Measurements from ENCODE around the gene SLC29A1.

The SLC29A1 gene

DNA sequence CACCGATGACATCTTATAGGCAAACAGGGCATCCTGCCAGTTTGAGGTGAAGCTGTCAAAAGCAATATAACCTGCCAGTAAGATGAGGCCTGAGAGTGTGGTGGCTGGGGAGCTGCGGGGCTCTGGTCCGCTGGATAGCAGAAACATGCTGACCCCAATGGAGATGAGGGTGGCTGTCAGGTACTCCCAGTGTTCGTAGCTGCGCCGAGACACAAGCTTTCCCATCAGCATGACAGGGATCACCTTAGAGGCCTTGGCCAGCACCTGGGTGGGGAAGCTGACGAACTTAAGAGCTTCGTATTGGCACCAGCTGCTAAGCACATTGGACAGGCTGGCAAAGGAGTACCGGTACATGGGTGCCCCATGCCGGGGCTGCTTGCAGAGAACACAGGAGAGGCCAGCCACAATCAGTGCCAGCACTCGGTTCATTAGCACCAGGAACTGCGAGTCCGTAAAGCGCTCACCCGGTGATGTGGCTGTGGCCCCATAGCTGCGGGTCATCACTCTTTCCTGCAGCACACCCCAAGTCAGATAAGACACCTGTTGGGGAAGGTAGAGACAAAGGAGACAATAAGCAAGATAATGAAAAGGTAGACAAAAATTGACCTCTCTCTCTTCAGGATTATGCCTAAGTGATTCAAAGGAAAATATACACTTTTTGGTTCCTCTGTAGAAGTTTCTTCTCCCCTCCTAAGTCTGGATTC, 31.9 kb downstream of the SLC29A1 start:
- DNase-seq (ENCODE audit: low spot score): no peak

DNA sequence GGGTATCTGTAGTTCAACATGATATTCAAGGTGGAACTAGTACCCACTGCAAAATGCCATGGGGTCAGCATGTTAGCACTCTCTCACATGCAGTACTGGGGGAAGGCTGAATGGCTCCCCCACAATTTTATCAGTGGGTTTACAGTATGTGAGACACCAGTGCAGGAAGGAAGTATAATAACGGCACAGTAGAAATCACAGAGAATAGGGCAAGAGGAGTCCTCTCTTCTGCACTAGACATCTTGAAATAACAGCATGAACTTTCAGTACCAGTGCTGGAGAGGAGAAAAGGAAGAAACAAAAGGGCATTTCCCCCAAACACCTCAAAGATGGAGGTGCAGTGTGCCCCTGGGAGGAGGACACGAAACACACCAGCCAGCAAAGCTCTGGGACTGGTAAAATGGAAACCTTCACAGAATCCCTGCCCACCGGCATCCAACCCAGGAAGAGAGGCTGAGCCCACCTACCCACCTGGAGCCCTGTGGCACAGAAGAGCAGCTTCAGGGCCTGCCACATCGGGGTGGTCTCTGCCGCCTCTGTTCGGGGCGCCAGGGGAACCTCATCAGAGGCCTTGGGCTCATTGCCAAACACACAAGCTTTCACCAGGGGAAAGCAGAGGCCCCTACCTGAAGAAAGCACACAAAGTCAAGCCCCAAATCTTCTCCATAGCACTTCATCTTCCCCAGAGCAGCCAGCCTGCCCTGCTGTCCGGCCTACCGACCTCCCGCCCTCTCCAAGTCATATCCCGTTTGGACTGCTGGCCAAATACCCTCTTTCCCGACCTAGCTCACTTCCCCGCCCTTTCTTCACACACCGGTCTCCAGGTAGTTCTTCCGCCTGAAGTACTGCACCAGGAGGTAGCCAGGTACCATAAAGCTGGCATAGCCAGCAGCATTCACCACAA, 32.7 kb downstream of the SLC29A1 start:
- DNase-seq (ENCODE audit: low spot score): peak; percentile 47

DNA sequence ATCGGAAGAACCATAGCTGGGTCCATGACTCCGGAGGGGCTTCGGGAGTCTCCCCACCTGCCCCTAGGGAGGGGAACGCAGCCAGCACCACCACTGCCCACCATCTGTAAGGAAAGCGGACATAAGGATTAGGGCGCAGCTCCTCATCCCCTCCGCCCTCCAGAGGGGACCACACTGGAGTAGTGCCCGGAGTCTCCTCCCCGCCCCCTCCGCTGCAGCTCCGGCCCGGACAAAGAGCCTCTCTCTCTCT, 33.3 kb downstream of the SLC29A1 start:
- no peak for DNase-seq (ENCODE audit: low spot score)

DNA sequence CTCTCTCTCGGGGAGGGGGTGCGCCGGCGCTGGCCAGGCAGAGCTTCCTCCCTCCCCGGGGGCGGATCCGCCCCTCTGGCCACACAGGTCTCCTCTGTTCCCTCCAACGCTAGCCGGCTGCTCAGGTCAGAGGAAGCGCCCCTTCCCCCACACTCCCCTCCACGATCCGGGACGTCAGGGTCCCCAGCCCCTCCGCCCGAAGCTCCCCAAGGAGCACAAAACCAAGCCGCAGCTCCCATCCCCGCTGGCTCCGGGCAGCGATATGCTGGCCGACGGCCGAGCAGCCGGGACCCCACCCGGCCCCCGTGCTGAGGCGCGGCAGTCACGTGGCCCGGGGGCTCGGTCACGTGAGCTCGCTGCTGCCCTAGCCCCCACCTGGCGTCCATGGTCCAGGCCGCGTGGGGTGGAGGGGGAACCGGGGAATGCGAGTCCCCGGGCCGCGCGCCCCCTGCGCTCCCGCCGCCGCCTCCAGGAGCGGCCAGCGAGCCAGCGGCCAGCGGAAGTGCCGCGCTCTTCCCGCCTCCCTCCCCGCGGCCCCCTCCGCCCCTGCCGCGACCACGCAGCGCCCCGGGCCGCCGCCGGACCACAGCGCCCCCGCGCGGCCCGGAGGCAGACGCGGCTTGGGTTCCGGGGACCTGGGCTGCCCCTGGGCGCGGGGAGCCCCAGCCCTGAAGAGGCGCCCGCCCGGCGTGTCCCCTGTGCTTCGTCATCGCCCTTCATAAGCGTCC, 33.8 kb downstream of the SLC29A1 start, which contains the start of gene SLC35B2:
Gene SLC35B2 (minus strand): TSS at position 504 of the 728 bp plus-strand sequence. CDS start 118 bp downstream, at position 386.
- peak; percentile 65 for DNase-seq (ENCODE audit: low spot score)

DNA sequence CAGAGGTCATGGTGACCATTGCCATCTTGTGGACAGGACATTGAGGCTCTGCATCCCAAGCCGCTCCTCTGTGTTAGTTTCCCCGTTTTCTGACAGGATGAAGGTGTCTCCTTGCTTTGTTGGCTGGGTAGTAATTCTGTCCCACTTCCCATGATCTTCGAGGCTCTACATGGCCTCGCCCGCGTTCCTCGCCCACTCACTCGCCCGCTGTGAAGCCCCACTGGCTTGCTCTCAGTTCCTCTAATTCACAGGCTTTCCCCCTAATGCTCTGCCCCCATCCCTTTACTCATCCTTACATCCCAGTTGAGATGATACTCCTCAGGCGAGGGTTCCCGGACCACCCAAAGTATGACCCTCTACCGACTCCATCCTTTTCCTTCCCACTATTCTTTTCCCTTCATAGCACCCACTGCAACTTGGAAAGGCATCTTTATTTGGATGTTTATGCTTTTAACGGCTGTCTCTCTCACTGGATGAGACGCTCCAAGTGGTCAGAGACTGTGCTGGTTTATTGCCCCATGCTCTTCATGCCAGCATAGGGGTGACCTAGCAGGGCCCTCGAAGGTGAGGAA, 34.4 kb downstream of the SLC29A1 start:
- DNase-seq (ENCODE audit: low spot score): no peak

DNA sequence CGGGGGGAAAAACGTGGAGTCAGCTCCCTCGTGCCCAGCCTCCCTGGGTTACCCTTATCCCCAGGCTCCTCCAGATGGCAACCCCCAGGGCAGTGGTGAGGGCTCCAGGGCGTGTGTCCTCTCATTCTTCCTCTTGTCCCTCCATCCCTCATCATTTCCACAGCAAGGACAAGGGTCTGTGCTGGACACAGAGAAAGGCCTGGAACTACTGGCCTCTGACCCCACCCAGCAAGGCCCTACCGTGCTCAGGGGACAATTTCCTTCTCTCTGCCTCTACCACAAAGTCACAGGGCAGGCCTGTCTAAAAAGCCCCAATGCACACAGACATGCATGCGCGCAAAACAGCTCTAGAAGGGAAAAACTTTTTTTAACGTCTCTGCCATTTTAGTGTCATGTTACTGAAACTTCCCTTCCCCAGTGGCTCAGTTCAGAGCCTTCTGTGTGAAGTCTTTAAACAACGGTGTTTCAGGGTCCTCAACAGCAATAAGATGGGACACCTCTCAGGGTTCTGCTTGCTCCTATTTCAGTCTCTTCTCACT, 35.0 kb downstream of the SLC29A1 start:
- DNase-seq (ENCODE audit: low spot score): no peak

DNA sequence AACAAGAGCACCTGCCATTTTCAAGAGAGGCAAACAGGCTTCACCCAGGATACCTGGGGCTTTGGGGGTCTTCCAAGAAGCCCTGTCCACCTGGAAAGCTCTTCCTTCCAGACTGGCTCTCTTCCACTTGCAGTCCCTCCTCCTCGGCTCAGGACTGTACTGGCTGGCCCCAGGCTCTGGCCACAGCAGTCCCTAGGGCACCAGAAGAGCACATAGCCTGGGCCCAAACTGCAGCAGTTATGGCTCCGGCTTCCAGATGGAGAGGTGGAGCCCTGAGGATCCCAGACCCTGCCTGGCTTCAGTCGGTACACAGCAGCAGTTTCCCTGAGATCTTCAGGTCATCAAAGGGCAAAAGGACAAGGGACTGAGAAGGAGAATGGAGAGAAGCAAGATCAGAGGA, 35.5 kb downstream of the SLC29A1 start:
- DNase-seq (ENCODE audit: low spot score): no peak

DNA sequence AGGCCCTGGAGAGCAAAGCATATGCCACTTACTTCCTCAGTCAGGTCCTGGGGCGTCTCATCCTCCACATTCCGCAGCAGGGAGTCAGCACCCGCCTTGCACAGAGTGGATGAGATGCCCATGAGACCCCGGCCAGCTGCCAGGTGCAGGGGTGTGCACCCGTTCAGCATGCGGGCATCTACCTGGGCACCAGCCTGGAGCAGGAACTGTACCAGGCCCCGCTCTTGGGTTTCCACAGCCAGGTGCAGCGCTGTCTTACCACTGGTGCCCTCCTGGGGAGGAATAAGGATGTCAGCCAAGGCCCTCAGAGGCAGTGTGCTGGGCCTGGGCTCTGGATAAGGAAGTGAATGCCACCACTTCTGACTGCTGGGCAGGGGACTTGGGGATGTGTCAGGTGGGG, 36.6 kb downstream of the SLC29A1 start:
- no peak for DNase-seq (ENCODE audit: low spot score)

DNA sequence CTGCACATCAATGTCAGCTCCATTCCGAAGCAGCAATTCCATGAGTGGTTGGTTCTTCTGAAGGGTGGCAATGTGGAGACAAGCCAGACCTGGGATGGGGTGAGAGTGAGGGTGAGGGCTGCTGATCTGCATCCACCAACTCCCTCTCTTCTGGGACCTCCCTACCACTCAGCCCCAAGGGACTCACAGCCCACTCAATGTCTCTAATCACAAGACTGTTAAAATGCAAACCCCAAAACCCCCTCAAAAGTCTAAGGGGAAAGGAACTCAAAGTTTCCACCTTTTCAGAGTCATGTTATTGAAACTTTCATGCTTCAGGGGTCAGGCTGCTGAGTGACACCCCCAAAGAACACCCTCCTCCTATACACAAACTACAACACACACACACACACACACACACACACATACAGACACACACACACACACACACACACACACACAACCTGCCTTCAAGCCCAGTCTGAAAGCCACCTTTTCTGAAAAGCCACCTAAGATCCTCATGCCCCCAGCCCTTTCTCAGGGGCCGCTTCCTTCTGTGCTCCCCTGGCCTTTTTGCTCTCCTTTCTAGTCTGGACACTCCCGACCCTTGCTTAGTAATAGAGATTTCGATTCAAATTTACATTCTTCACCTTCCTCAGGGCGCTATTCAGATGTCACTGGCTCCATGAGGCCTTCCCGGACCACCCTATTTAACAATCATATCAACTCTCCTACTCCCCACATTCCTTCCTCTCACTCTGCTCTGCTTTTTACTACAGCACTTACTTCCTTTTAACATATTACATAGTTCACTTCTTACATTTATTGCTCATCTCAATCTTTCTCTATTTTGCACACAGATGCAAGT, 37.3 kb downstream of the SLC29A1 start:
- no peak for DNase-seq (ENCODE audit: low spot score)

DNA sequence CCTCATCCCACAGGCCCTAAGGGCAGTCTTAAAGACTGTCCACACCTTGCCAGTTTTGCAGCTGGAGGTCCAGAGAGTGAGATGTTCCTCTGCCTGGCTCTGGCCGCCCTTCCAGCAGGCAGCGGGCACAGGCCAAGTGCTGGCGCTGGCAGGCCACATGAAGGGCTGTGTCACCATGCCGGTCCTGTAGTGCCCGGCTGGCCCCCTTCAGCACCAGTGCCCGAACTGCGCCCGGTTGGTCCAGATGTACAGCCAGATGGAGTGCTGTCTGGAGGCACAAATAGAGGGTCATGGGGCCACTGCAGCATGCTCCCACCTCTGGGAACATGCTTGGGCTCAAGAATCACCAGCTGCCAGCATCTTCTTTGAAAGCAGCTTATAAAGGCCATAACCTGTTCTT, 38.2 kb downstream of the SLC29A1 start:
- DNase-seq (ENCODE audit: low spot score): no peak

DNA sequence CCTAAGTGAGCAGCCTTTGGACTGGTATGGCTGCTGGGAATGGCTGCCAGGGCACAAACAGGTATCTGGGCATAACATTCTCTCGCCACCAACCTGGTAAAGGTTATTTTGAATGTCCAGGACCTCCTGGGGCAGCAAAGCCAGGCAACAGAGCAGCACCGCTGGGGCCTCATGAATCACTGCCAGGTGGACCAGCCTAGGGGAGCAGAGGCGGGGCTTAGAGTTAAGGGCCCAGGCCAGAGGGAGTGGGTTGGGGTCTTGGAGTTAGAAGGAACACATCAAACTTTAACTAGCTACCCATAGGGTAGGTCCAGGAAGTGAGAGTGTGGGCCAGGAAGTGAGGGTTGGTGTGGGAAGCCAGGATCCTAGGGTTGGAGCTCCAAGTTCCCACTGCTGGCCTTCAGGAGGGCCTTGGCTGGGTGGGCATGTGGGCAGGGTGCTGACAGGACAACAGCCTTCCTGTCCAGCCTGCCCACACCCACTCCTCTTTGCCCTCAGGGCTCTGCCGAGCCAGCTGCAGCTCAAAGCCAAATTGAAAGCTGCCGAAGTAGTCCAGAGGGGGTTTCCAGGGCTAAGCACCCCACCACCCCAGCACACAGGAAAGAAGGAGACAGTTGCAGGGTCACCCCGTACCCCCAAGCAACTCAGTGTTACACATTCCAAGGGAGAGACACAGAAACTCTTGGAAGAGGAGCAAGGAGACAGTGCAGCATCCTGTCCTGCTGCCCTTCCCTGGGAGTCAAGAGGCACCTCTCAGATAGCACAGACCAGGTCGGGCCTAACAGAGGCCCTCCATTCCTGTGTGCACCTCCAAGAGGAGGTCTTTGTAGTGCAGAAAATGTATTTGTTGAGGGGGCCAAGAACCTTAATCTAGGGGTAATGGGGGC, 39.3 kb downstream of the SLC29A1 start:
- DNase-seq (ENCODE audit: low spot score): no peak

DNA sequence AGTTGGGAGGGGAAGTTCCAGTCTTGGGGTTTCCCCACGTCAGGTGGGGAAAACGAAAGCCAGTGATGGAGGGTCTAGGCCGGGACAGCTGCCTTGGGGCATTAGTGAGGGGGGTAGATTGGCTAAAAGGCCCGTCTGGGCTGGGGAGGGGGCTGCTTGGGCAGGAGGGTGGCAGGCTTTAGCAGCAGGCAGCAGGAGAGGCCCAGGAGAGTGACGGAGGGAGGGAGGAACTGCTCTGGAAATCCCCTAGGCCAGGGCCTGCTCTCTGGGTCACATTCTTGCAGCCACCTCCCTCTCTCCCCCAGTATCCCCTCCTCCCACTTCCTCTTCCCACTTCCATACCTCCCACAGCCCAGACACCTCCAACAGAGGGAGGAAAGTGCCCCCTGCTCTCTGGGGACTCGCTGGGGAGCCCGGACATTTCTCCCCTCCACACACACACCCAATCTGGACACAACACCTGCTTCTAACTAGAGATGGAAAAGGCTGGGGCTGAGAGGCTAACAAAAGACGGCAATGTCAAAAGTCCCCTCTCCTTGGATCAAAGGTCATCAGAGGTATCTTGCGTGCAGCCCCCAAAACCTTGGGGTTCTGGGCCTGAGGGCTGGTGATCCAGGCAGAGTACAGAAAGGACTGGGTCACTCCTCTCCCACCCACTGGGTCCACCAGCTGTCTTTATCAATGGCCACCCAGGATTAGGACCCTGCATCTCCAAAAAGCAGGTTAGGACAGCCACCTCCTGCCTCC, 40.1 kb downstream of the SLC29A1 start:
- DNase-seq (ENCODE audit: low spot score): no peak

DNA sequence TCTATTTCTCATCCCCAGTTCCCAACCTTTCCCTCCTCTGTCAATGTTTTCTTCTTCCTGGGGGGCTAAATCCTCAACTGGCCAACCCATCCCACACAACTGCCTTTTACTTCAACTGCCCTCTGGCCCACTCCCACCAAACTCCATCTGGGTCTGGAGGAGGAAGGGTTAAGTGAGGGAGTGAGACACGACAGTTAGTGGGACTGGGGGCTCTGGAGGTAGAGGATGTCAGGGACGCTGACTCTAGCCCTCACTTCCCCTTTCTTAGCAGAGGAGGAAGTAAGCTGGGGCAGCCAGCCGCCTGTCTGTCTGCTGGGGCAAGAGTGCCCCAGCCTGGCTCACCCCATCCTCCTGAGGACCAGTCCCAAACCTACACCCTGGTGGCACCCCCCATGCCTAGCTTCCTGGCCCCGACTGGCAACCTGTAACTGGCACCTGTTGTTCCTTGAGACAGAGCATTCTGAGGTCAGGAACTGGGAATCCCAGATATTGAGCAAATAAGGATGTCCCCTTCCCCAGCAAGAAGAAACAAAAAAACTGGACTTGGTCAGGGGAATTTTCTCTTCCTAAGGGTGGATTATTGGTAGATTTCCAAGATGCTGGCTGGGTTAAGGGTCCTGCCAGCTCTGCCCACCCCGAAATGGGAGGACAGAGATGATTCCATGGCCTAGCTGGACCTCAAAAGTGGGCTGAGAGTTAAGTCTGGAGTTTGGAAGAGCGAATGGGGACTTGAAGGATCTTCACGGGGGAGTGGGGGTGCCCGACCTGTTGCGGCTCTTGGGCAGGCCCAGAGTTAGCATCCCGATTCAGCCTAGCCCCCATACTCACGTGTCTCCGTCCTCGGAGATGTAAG, 41.0 kb downstream of the SLC29A1 start:
- DNase-seq (ENCODE audit: low spot score): no peak

DNA sequence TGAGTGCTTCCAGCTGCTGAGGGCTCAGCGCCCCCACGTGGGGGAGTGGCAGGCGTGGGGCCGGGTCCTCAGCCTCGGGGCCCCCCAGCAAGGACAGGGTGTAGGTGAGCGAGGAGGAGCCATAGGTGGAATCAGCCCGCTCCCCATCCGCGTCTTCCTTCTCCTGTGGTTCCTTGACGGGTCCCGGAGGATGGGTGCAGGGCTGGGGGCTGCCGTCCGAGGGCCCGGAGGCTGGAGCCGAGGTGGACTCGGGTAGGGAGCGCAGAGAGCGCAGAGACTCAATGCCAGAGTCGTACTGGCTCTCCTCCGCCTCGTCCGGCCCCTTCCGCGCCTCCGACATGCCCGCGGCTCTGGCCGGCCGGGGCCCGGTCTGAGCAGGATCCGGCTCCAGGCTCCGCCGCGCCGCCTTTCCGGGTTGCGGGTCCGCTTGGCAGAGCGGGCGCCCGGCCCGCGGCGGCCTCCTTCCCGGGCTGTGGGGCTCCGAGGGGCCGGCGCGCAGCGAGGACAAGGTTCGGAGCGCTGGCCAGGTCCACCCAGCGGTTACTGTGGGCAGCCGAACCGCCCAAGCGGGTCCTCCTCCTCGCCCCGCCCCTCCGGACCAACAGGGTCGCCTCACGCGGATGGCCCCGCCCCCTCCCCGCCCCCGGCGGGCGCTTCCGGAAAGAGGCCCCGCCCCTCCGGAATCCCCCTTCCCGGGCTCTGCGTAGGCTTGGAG, 41.8 kb downstream of the SLC29A1 start, which contains the start of gene NFKBIE:
Gene NFKBIE (minus strand): TSS at position 545 of the 715 bp plus-strand sequence. CDS start 205 bp downstream, at position 340.
- peak; percentile 73 for DNase-seq (ENCODE audit: low spot score)

DNA sequence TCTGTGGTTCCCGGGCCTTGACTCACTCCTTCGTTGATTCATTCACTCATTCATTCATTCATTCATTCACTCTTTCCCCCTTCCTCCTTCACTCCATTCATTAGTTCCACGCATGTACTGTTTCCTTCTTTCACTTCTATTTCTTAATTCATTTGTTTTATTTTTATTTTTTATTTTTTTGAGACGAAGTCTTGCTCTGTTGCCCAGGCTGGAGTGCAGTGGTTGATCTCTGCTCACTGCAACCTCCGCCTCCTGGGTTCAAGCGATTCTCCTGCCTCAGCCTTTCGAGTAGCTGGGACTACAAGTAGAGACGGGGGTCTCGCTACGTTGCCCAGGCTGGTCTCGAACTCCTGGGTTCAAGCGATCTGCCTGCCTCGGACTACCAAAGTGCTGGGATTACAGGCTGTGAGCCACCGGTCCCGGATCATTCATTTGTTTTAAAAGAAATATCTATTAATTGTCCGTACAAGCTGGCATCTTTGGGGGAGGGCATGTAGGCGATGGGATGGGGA, 42.4 kb downstream of the SLC29A1 start:
- DNase-seq (ENCODE audit: low spot score): no peak

DNA sequence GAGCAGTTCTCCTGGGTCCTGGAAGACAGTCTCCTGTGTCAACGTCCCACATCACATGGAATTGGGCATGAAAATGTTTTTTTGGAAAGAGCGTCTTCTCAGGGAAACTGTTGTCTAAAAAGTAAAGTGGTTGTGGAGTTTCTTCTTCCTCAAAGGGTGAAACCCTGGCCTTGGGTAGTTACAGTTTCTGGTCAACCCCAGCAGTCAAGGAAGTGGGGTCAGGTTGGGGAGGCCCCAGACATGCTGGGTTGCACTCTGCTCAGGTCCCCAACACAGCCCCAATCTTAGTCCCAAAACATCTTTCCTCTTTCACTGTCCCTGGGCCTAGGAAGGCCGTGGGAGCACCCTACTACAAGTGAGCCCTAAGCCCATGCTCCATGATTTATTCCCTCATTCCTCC, 43.0 kb downstream of the SLC29A1 start:
- DNase-seq (ENCODE audit: low spot score): no peak

DNA sequence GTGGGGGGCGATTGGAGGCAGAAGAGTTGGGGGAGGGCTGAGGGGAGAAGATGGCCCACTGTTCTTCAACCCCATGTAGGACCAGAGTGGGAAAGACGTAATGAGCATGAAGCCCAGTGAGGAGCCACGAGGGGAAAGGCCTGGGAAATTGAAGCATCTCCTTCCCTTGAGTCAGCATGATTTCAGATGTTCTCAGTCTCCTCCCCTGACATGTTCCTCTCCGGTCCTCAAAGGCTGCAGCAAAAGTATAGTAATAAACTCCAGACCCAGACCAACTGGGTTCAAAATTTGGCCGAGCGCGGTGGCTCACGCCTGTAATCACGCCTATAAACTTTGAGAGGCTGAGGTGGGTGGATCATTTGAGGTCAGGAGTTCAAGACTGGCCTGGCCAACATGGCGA, 43.9 kb downstream of the SLC29A1 start:
- no peak for DNase-seq (ENCODE audit: low spot score)
